COR-L47 (cell line): ENCODE results near the gene MDFIC2.
"Not testable (repeated sequence)": the region's sequence is repeated elsewhere in the genome, so short reads cannot be mapped to it uniquely, and the experiment has no call there.

Experiments
- DNase-seq: peaks from one replicate; lab custom pipeline; 2025; lab: John Stamatoyannopoulos, UW

MDFIC2 gene

GRCh38 chr3:70256566-70256965, 55.9 kb downstream of the MDFIC2 start:
- DNase-seq, result no peak

- no peak for DNase-seq
Observed at GRCh38 chr3:70250492-70250891, 61.9 kb downstream of the MDFIC2 start.

- DNase-seq, result peak; percentile 7
Observed at GRCh38 chr3:70249509-70250160, 62.8 kb downstream of the MDFIC2 start.

GRCh38 chr3:70248856-70249255, 63.6 kb downstream of the MDFIC2 start:
- DNase-seq, result no peak

GRCh38 chr3:70247955-70248354, 64.5 kb downstream of the MDFIC2 start:
- no peak for DNase-seq

GRCh38 chr3:70245746-70246525, 66.5 kb downstream of the MDFIC2 start:
- DNase-seq, result no peak

GRCh38 chr3:70244422-70244821, 68.0 kb downstream of the MDFIC2 start:
- DNase-seq, result no peak

- no peak for DNase-seq
Observed at GRCh38 chr3:70242297-70242882, 70.0 kb downstream of the MDFIC2 start.

GRCh38 chr3:70233812-70234211, 78.6 kb downstream of the MDFIC2 start:
- no peak for DNase-seq

GRCh38 chr3:70233112-70233511, 79.3 kb downstream of the MDFIC2 start:
- no peak for DNase-seq

- DNase-seq, result no peak
Observed at GRCh38 chr3:70231266-70231701, 81.2 kb downstream of the MDFIC2 start.

- DNase-seq, result no peak
Observed at GRCh38 chr3:70227437-70227836, 85.0 kb downstream of the MDFIC2 start.

GRCh38 chr3:70225146-70225545, 87.3 kb downstream of the MDFIC2 start:
- no peak for DNase-seq

GRCh38 chr3:70224337-70224736, 88.1 kb downstream of the MDFIC2 start:
- no peak for DNase-seq

GRCh38 chr3:70218471-70218870, 94.0 kb downstream of the MDFIC2 start:
- no peak for DNase-seq

GRCh38 chr3:70211274-70211673, 101.2 kb downstream of the MDFIC2 start:
- not testable (repeated sequence) for DNase-seq

GRCh38 chr3:70201975-70202374, 110.5 kb downstream of the MDFIC2 start:
- no peak for DNase-seq

GRCh38 chr3:70189884-70190473, 122.5 kb downstream of the MDFIC2 start:
- no peak for DNase-seq

GRCh38 chr3:70186221-70186620, 126.2 kb downstream of the MDFIC2 start:
- DNase-seq, result no peak

- DNase-seq, result no peak
Observed at GRCh38 chr3:70185661-70186060, 126.8 kb downstream of the MDFIC2 start.

GRCh38 chr3:70183781-70184504, 128.5 kb downstream of the MDFIC2 start:
- no peak for DNase-seq

GRCh38 chr3:70182166-70182565, 130.3 kb downstream of the MDFIC2 start:
- no peak for DNase-seq
